Prostate gland (tissue), 2 donors: Measurements from ENCODE around the gene SLC16A13. TPM values are rescaled to one million over a fixed set of nuclear protein-coding genes. Genes with fewer than 3 reads are reported as not detected.

Experiments used
- DNase-seq: peaks from one replicate; pipeline ENCODE4 v3.0.0-alpha.2; 2019; ENCODE audit warnings: low spot score
- H3K27ac ChIP-seq, 2 donors: fragments of 200-600 bp; sonication (generic); 2 replicates each; pipeline ENCODE4 v1.5.1; 2017 to 2019
- H3K27me3 ChIP-seq: fragments of 200-600 bp; sonication (generic); replicated peaks from 2 replicates; pipeline ENCODE4 v1.5.1; 2019; ENCODE audit not compliant: insufficient read depth
- H3K36me3 ChIP-seq, 2 donors: fragments of 200-600 bp; sonication (generic); 1 replicate in 1 of 2; 2 replicates in 1 of 2; pipeline versions ENCODE4 v1.5.1 to v1.8.1; 2017 to 2019
- H3K4me1 ChIP-seq: fragments of 200-600 bp; sonication (generic); replicated peaks from 2 replicates; pipeline ENCODE4 v1.5.1; 2019
- H3K4me3 ChIP-seq, 2 donors: fragments of 200-600 bp; sonication (generic); 2 replicates each; pipeline ENCODE4 v1.5.1; 2017 to 2019
- H3K9me3 ChIP-seq: fragments of 200-600 bp; sonication (generic); 2 replicates; pipeline ENCODE4 v1.5.1; 2017
- CTCF ChIP-seq, 4 experiments: fragments of 200-600 bp in 2 of 4; fragments of 450-650 bp in 2 of 4; sonication (generic) in 2 of 4; IDR thresholded peaks; 1 replicate in 3 of 4; 2 replicates in 1 of 4; pipeline ENCODE4 v1.5.1; 2016 to 2019; ENCODE audit warnings: antibody characterized with exemption in 4 of 4, mild to moderate bottlenecking in 2 of 4, moderate library complexity in 2 of 4
- POLR2A ChIP-seq: fragments of 450-650 bp; IDR thresholded peaks from one replicate; pipeline ENCODE4 v1.6.1; 2016; ENCODE audit warnings: antibody characterized with exemption, mild to moderate bottlenecking
- POLR2AphosphoS5 ChIP-seq: sonication (generic); formaldehyde crosslinking; IDR thresholded peaks from one replicate; pipeline ENCODE4 v1.6.1; 2017; ENCODE audit warnings: antibody characterized with exemption
- WGBS: methylation state at CpG from one replicate; pipeline ENCODE4 v1.1.5; 2018; 5-methylcytosine and 5-hydroxymethylcytosine counted together
- intact Hi-C: fragments of 100-400 bp; cut with DNase I; formaldehyde crosslinking; loops from one replicate; pipeline ENCODE4 v1.14.2; 2022
- total RNA-seq, 2 donors: library from RNA; depleted of rRNA; stranded (reverse); fragments of >200 nt; gene quantifications; one replicate each; pipeline ENCODE4 v1.1.0, GENCODE V29; 2016

SLC16A13 gene
- total RNA-seq, 2 donors from 2014 or later, result 1.7 to 1.8 TPM

GRCh38 chr17:7017827-7018200 is 18.0 kb upstream of the SLC16A13 start:
- H3K4me1 ChIP-seq, result peaks cover 16% of the 10 kb centered on the region
- intact Hi-C loops, result loop anchor here (5.0 kb wide), 1 partner anchor 366 kb away; the partner anchor contains the start of genes C17orf100 and MED31
- DNase-seq, result no peak
- H3K4me3 ChIP-seq, result no peak overlapping the region
- TF ChIP-seq CTCF (IDR thresholded peaks at IDR 0.05) (no peak), POLR2A (no peak), POLR2AphosphoS5 (no peak)
- 80% methylated on average over 12 of the region's 12 CpGs for WGBS
- peaks cover 3% of the 10 kb centered on the region for H3K27me3 ChIP-seq
- H3K36me3 ChIP-seq, result no peaks in the 10 kb centered on the region
- H3K9me3 ChIP-seq, result no peaks in the 10 kb centered on the region
- peak overlapping the region; percentile 69 to 79 for H3K27ac ChIP-seq

DNA sequence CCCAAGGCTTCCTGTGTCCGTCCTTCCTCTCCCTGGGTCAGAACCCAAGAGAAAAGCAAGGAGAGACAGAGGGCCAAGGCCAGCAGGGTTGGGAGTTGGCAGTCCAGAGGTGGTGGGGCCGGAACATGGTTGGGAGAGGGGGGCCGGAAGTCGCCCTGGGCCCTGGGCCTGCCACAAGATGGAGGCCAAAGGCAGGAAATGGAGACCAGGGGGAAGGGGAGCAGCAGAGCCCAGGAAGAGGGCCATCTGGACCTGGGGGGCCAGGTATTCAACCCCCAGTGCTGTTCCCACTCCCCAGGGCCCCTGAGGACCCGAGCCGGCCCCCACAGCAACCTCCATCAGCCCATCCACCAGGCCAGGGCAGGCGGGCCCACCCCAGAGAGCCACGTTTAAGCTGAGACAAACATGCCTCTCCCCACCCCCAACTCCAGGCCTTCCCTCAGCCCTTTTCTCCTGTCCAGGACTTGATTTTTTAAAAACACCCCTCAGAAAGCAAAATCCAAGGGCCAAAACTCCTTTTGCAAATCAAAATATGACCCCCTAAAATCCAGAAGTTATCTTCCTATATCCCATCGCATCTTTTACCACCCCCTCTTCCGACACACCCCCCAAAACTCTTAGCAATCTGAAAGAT is 17.4 kb upstream of the SLC16A13 start:
- Histone ChIP-seq H3K27ac (peak overlapping the region; percentile 69 to 79), H3K36me3 (no peaks in the 10 kb centered on the region), H3K9me3 (no peaks in the 10 kb centered on the region), H3K4me3 (peak overlapping the region; percentile 37 to 46), H3K4me1 (peaks cover 15% of the 10 kb centered on the region), H3K27me3 (peaks cover 3% of the 10 kb centered on the region)
- no peak for TF ChIP-seq POLR2AphosphoS5
- no peak for TF ChIP-seq POLR2A
- TF ChIP-seq CTCF (IDR thresholded peaks at IDR 0.05), result no peak
- DNase-seq, result no peak
- WGBS, result 79% methylated on average over 10 of the region's 10 CpGs
- intact Hi-C loops, result loop anchor here (5.0 kb wide), 1 partner anchor 366 kb away; the partner anchor contains the start of genes C17orf100 and MED31

DNA sequence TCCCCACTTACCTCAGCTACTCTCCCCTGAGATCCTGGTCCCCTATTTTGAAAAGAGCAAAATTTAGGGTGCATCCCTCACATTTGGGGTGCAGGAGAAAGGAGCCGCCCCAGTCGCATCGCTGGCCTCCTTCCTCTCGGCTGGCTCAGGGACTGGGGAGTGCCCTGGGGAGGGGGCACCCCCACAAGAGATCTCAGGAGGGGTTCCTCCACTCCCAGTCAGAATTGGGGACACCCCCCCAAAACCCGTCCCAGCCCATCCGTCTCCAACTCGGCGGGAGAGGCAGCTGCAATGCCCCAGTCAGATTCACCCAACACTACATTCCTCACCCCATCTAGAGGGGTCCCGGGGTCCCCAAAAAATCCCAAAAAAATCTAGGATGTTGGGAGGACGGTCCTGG is 16.4 kb upstream of the SLC16A13 start:
- DNase-seq, result no peak
- peak overlapping the region; percentile 69 to 79 for H3K27ac ChIP-seq
- H3K4me3 ChIP-seq, result peak overlapping the region; percentile 37 to 46
- TF ChIP-seq POLR2A (no peak), POLR2AphosphoS5 (no peak), CTCF (IDR thresholded peaks at IDR 0.05) (no peak)
- intact Hi-C loops, result loop anchor here (5.0 kb wide), 1 partner anchor 367 kb away; the partner anchor contains the start of genes C17orf100 and MED31
- WGBS, result 30% methylated on average over 10 of the region's 10 CpGs
- peaks cover 7% of the 10 kb centered on the region for H3K4me1 ChIP-seq
- H3K36me3 ChIP-seq, result no peaks in the 10 kb centered on the region
- no peaks in the 10 kb centered on the region for H3K9me3 ChIP-seq
- H3K27me3 ChIP-seq, result peaks cover 3% of the 10 kb centered on the region

GRCh38 chr17:7019839-7020519 is 15.8 kb upstream of the SLC16A13 start:
- intact Hi-C loops, result loop anchor here (5.0 kb wide), 2 partner anchors 108 to 368 kb away; partner anchors contain the start of genes C17orf100 and MED31
- Histone ChIP-seq H3K27me3 (peaks cover 3% of the 10 kb centered on the region), H3K9me3 (no peaks in the 10 kb centered on the region), H3K27ac (peak overlapping the region; percentile 69 to 79), H3K4me3 (peak overlapping the region; percentile 37 to 46), H3K4me1 (peaks cover 7% of the 10 kb centered on the region), H3K36me3 (no peaks in the 10 kb centered on the region)
- 13% methylated on average over 16 of the region's 16 CpGs for WGBS
- no peak for DNase-seq
- TF ChIP-seq CTCF (IDR thresholded peaks at IDR 0.05) (no peak), POLR2AphosphoS5 (peak; percentile 49)
